GM19452 (cell line): ENCODE measurements around the gene RPL34.
A peak's percentile ranks its signal among the peaks of the same experiment; 100 is the strongest.
"Not testable (repeated sequence)": the region's sequence is repeated elsewhere in the genome, so short reads cannot be mapped to it uniquely, and the experiment has no call there.

Experiments
- ATAC-seq: cut with Tn5 transposase; IDR thresholded peaks from one replicate; pipeline ENCODE4 v1.9.1; 2021; ENCODE audit not compliant: unreplicated experiment

Gene RPL34

DNA sequence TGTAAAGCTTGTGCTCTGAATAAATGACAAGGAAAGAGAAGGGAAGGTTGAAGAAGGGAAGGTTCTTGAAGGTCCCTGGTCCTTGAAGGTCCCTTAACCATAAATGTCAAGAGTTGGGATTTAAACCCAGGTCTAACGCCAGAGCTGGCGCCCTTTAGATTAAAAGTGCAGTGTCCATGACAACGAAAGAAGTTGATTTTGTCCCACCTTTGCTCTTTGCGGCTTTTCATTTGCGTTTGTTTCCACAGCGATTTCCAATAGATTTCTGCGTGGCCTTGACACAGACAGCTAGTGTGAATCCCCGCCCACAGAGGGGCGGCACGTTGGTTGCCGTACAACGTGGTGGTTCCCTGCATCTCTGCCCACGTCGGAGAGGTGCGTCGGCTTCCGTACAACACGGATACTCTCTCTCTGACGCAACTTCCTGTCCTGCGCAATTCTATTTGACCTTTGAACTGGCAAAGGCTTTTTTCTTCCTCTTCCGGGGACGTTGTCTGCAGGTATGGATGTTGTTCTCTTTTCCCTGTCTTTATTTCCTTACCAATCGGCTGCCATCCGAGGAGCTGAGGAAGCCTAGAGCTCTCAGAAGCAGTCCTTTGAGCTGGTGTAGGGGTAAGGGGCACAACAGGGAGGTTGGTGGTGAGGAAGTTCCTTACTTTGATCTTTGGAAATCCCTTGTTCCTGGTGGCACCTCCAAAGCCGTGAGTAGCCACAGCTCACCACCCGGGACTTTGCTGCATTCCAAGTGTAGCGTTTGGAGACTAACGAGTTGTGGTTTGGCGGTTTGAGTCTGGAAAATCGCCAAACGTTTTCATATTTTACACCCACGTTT, at the start of gene RPL34:
Gene RPL34 (plus strand): TSS at position 476 of the 832 bp plus-strand sequence. CDS start 1,384 bp downstream, outside the sequence.
- peak; percentile 100 for ATAC-seq

DNA sequence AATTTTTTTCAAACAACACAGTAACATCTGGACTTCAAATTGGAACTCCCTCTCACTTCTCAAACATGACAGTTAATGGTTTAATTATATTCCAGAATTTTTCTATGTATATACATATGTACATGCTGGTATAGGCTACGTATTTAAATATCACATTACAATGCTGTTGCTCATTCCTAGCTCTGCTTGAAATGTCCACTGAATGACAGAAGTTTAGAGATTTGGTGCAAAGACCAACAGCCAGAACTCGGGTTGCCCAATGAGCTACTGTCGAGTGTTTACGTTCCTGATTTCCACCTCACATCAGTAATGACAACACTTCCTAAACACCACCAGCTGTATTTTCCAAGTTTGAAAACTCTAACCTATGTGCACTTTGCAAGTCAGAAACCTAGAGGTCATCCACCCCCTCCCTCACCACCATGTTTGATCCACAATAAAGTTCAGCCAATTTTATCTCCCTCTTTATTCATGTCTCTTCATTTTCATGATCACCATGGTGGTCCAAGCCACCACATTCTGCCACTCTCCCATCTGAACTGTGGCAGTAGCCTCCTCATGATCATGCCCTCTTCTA, 49.3 kb upstream of the RPL34 start:
- no peak for ATAC-seq

DNA sequence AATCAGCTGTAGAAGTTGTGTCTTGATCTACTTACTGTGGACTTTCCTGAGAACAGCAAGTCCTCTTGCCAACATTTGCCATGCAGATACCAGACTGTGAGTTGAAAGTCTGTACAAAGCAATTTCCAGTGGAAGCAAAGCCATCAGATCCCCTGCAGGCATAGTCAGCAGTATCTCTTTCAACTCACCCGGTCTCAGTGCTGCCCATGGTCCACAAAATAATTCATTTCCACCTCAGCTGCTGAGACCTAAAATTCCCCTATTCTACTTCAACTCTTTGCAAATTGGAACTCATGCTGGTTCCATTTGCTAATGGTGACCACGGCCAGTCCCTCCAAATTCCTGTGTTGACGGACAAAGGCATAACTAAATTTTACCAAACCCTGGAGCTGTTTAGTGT, 46.0 kb upstream of the RPL34 start:
- no peak for ATAC-seq

DNA sequence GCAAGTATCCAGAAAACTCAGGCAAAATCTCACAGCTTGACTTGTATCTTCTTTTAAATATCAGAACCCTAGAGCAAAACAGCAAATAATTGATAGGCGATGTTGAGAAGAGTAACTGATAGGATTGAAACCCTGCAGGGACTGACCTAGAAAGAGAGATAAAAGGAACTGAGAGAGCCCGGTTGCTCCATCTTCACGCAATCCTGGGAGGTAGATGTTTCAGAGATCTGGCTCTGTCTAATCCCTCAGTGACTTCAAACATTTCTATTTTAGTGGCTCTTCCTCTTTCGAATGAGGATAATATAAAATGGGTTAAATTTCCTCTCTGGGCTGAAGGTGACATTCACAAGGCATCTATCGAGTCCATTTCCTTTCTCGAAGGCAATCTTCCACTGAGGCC, 39.3 kb upstream of the RPL34 start:
- ATAC-seq, result no peak

DNA sequence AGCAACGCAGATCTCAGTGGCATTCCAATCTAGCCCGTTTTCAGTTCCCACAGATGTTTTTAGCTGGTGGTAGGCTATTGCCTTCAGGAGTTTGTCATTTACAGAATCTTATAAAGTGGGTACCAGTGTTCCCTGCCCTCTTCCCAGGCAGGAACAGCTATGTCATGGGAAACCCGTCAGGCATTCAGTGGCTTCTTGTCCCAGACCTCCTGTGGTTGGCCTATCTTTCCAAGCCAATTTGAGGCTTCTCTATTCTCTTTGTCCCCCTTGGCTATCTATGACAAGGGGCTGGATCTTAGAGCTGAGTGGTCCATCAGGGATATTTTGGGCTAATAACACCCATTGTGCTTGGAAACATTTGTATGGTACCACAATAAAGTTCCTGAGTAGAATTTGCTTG, 33.6 kb upstream of the RPL34 start:
- no peak for ATAC-seq

DNA sequence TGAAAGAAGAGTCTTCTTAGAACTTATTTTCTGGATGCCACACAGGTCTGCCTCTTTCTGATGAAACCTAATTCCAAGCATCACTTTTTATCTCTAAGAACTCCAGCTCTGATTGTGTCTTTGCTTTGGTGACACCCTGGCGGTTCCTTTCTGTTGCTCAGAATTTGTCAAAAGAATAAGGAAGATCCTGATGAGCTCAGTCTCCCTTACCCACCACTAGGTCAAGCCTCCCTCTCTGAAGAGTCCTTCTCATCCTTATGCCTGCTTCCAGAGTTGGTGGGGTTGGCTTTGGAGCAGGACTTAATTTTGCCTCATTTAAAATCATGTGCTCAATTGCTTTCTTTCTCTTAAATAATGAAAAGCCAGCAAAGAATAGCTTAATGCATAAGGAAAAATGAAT, 31.5 kb upstream of the RPL34 start:
- ATAC-seq, result no peak

DNA sequence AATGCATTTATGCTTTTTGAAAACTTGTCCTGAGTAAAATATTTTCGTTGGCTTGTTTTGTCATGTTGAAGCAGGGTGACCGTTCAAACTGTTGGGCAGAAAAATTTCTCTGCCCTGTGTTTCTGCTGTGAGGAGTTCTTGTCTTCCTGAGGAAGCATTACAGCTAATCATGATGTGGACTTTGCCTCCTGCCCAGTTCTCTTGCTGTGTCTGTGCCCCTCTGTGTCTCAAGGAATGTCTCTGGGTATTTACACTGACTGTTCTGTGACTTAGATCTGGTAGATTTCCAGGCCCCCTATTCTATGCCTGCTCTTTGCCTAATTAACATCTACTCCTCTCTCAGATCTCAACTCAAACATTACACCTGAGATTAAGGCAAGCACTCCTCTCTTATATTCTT, 30.4 kb upstream of the RPL34 start:
- no peak for ATAC-seq

DNA sequence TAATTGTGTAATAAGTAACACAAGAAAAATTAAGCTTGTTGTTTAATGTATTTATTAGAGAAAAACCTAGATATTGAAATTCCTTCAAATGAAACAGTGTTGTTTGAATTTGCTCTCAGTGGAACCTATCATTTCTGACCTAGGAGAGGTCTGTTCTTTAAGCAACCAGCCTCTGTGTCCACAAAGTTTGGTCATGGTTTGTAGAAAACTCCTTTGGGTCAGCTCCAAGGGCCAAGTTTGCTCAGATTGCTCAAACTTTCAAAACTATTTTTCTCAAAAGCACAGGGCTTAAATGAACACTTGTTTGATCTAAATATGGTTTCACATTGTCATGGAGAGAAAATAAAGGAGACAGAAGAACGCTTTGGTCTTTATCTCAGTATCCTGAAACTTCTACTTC, 29.6 kb upstream of the RPL34 start:
- ATAC-seq, result no peak

DNA sequence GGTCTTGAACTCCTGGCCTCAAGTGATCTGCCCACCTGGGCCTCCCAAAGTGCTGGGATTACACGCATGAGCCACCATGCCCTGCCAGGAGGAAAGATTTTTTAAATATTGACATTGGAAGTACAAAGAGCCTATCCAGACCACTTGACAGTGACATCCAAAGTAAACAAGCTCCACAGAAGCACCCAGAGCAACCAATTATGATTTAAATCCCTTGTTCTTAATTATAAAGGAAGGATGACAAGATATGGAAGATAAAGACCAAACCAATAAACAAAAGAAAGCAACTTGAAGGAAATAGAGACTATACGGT, 27.7 kb upstream of the RPL34 start:
- no peak for ATAC-seq

DNA sequence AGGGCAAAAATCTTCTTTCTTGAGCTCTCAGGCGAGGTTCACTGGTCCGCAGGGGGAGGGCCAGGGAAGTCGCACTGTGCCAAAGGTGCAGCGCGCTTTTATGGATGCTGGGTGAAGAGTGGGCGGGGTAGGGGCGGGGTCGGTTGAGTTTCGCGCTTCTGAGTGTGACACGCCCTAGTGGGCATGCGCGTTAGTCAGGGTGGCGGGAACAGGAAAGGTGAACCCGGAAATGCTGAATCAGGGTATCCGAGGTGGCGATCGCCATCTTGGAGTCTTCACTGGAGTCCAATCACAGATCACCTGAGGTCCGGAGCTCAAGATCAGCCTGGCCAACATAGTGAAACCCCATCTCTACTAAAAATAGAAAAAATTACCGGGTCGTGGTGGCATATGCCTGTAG, 26.1 kb upstream of the RPL34 start:
- not testable (repeated sequence) for ATAC-seq

DNA sequence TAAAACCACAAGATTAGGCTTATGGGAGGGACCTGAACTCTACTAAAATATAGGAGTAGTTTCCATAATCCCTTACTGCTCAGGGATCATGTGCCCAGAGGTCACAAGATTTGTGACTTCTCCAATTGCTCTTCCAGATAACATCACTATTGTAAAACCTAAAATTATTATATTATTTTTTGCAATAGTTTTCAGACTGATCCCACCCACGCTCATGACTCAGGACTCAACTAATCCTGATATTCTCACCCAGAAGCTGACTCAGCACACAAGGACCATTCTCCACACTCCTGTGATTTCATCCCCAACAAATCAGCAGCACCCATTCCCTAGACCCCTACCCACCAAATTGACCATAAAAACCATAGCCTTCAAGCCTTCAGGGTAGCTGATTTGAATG, 24.0 kb upstream of the RPL34 start:
- no peak for ATAC-seq

DNA sequence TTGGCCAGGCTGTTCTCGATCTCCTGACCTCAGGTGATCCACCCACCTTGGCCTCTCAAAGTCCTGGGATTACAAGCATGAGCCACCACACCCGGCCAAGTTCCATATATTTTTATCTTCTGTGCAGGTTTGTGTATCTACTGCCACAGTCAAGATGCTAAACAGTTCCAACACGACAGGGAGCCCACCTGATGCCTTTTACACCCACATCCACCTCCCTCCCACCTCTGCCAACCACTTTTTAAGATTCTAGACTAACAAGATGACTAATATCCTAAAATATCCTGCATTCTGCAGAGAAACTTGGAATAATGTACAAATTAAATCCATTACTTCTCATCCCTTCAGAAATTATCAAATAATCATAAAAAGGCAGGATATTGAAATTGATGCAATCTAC, 19.3 kb upstream of the RPL34 start:
- ATAC-seq, result no peak

DNA sequence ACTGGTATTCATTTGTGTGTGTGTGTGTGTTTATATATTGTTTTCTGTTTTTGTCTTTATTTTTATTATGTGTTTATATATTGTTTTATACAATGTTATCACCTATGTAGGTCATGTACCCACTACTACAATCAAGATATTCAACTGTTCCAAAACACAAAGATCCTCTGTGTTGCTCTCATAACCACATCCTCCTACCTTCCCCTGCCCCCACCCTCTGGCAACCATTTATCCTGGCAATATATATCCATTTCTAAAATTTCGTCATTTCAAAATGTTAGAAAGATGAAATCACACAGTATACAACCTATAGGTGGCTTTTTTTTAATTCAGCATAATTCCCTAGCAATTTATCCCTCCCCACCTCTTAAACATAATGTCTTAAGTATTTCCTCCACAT, 18.8 kb upstream of the RPL34 start:
- ATAC-seq, result no peak

DNA sequence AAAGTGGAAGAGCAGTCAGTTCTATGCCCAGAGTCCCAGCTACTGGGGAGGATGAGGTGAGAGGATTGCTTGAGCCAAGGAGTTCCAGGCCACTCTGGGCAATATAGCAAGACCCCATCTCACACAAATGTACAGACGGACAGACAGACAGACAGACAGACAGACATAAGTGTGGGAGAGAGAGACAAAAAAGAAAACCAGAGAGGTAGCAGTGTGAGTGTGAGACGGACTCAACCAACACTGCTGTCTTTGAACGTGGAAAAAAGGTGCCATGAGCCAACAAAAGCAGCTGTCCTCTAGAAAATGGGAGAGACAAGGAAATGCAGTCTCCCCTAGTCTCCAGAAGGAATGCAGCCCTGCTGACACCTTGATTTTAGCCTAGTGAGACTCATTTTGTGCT, 18.2 kb upstream of the RPL34 start:
- ATAC-seq, result no peak

DNA sequence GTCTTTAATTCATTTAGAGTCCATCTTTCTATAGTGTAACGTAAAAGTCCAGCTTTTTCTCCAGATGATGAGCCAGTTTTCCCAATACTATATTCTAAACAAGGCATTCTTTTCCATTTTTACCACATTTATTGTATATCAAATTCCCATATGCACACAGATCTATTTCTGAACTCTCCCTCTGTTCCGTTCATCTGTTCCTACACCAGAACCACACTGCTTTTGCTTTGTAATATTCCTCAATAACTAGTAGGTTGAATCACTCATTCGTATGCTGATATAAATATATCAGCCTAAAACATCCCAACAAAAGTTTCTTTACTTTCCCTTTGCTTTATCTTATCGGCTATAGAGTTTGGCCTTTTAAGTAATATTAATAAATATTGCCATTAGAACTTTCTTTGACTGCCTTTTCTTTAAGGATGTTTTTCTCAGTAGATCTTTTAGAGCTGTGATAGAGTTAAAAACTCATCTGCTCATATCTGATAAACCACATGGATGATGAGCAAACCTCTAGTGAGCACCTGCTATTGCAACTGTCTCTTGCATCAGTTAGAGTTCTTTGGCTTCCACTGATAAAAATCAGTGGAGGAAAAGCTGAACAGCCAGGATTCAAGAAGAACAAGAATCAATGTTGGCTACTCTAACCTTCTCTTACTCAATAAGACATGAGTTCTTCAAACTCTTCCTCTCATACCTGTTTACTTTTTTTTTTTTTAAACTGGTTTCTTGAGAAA, 13.1 kb upstream of the RPL34 start:
- ATAC-seq, result no peak

DNA sequence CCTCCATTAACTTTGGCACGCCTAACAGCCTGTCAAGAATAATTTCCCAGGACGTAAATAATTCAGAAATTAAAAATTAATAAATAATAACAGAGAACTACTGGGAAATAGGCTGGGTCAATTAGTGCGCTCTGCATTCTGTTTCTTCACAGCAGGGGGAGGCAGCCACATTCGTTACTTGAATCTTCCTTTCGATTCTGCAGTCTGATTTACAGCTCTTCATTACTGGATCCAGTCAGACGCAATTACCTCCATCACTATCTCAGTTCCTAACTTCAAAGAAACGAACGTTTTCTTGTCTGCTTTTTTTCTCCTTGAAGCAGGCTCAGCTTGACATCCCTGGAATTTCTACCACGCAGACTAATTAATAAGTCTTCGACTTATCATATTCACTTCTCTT, 9.0 kb upstream of the RPL34 start:
- no peak for ATAC-seq

DNA sequence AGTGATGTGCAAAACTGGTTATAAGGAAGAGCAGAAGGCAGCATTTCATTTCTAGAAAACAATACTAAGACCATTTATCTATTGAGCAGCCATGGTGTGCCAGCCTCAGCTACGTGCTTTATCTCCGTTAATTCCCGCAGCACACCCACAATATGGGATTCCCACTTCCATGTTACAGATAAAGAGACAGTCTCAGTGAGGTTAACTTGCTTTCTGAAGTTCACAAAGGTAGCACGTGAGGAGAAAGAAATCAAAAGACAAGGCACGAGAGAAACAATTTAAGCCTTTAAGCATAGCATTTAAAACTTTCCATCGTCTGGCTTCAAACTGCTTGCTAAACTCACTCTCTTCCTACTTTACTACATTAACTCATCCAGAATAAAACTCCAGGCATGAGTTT, 8.0 kb upstream of the RPL34 start:
- ATAC-seq, result no peak

DNA sequence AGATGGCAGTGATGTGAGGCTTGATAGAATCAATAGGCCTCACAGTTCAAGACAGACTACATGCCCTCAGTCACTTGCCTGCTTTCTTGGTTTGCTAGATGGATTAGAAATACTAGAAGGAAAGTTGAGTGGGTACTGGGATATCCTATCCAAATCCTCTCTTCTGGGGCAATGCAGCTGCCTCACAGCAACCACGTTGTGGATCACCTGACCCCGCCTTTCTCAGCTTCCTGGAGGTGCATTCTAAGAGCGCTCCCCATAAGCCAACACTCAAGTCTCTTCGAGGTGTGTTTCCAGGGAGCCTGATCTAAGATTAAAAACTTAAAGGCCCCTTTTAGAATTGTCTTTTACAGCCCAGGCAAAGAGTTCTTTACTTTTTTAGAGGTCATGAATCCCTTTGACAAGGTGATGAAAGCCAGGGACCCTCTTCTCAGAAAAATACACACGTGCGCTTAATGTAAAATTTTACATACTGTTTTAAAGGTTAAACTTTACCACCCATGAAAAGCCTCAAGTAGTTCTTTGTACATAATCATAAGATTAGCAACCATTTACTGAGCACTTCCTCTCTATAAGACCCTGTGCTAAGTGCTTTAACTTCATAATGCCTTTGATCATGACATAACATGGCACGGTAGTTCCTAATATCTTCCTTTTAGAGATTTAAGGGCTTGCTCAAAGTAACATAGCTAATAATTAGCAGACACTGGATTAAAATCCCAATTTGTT, 840 bp upstream of the RPL34 start:
- ATAC-seq, result peak; percentile 5

DNA sequence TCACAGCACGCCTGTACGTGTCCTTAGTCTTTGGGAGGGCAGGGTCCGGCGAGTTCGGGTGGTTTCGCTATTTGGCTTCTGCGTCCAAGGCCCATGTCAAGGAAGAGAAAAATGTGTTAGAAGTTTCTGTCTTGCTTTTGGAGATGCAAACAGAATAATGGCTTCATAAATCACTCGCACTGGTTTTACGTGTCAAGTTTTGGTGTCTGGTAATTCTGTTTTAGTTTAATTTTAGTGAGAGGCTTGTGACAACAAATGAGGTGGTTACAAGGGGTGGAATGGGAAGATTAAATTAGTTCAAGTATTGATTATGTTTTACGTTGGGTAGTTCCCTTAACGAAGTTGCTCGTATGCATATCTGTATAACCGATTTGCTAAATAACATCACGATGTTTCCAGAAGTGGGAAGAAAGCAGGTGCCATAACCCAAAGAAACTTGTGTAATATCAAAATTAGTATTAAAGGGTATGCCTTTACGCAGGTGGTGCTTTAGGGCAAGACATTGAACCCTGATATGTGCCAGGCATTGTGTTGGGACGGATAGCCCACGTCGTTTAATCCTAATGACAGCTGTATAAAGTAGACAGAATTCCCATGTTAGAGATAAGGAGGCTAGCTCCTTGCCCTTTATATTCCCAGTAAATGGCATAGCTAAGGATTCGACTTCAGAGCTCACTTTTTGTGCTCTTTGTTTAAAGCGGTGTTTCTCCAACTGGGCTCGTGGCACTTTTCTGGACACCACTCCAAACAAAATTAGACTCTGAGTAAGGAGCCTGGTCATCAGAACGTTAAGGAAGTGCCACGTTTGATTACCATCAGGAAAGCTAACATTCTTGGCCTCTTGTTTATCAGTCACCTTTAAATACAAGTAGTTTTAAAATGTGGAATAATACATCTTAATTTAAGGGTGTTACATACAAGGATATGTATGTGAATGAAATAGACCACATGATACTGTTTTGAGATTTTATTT, 843 bp downstream of the RPL34 start:
- ATAC-seq, result peak; percentile 16

DNA sequence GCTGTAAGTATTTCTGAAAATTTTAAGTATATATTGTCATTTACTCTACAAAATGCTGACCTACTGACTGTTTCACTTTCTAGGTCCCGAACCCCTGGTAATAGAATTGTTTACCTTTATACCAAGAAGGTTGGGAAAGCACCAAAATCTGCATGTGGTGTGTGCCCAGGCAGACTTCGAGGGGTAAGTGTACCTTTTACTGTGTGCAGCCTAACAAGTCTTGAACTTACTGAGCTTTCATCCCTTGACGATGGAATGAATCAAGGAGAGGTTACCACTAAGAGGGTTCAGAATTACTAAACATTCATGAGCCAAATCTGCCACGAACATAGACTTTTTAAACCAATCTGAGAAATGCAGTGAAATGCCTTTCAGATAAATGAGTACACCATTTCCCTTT, 1.6 kb downstream of the RPL34 start:
- no peak for ATAC-seq
